ENCODE results near the gene TC2N. TPM values are rescaled to one million over a fixed set of nuclear protein-coding genes. Genes with fewer than 3 reads are reported as not detected.

The TC2N gene
- total RNA-seq, 1 donor from 2014 or later = 1.4 TPM

DNA sequence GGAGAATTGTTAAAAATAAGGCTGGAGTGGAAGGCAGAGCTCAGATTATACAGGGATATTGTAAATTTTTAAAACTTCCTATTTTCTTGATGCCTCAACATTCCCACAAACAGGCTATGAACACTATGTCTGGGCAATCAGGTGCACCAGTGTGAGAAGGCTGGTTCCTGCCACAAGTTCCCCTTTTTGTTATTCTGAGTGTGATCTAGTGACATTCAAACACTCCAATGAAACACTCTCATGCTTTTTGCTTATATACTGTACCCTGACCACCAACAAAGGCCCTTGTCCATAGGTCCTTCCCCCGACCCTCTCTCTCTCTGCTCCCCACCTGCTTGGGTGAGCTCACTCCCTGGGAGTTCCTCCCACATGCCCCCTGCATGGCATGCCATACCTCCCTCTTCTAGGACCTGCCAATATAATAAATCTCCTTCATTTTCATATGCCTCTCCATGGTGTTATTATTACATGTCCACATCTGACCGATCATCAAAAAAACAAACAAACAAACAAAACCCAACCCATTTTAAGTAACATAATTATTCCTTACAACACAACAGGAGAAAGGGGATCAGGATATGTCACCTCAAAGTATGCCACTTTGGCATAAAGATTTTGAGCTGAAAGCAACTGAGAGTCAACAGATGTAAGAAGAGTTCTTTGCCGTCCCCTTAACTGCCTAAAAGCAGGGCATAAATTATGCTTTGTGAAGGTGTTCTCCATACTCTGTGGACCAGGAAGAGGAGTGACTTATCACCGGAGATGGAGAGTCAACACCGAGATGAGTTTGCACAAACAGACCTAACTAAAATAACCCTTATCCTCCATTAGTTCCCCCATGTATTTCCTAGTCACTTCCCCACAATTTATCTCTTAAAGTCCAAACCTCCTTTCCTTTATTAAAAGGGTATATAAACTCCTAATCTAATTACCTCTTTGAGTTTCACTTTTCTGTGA is 92.9 kb downstream of the TC2N start:
- no peaks in the 10 kb centered on the region for H3K36me3 Mint-ChIP-seq (ENCODE audit: low read depth, unreplicated experiment)
- DNase-seq (ENCODE audit: low spot score) = no peak
- TF ChIP-seq, protein P1, sequence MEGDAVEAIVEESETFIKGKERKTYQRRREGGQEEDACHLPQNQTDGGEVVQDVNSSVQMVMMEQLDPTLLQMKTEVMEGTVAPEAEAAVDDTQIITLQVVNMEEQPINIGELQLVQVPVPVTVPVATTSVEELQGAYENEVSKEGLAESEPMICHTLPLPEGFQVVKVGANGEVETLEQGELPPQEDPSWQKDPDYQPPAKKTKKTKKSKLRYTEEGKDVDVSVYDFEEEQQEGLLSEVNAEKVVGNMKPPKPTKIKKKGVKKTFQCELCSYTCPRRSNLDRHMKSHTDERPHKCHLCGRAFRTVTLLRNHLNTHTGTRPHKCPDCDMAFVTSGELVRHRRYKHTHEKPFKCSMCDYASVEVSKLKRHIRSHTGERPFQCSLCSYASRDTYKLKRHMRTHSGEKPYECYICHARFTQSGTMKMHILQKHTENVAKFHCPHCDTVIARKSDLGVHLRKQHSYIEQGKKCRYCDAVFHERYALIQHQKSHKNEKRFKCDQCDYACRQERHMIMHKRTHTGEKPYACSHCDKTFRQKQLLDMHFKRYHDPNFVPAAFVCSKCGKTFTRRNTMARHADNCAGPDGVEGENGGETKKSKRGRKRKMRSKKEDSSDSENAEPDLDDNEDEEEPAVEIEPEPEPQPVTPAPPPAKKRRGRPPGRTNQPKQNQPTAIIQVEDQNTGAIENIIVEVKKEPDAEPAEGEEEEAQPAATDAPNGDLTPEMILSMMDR (IDR thresholded peaks at IDR 0.05; ENCODE audit: unreplicated experiment) = no peak
- no peaks in the 10 kb centered on the region for H3K27me3 Mint-ChIP-seq (ENCODE audit: unreplicated experiment)
- no peaks in the 10 kb centered on the region for H3K9me3 Mint-ChIP-seq (ENCODE audit: unreplicated experiment)
- peaks cover 10% of the 10 kb centered on the region for H3K4me1 Mint-ChIP-seq (ENCODE audit: unreplicated experiment)
- no peak overlapping the region for H3K4me3 Mint-ChIP-seq (ENCODE audit: unreplicated experiment)
- H3K27ac Mint-ChIP-seq (ENCODE audit: unreplicated experiment) = no peak overlapping the region

DNA sequence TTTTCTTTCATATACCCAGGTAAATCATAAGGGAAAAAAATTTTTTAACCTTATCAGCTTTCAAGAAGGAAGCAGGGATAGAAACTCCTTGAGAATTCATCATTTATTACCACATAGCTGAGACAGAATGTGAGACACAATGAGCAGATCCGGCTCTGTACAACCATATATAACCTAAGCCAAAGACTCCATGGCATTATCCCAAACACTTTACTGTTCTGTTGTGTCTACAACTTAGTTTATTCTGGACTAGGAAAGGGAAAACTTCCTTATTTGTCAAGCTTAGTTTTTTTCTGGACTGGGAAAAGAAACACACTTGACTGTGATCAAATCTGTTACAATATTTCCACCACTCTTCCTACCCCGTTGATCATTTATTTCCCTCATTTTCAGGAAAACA is 97.2 kb downstream of the TC2N start:
- H3K27me3 Mint-ChIP-seq (ENCODE audit: unreplicated experiment) = no peaks in the 10 kb centered on the region
- H3K4me1 Mint-ChIP-seq (ENCODE audit: unreplicated experiment) = peaks cover 10% of the 10 kb centered on the region
- H3K36me3 Mint-ChIP-seq (ENCODE audit: low read depth, unreplicated experiment) = no peaks in the 10 kb centered on the region
- DNase-seq (ENCODE audit: low spot score) = no peak
- H3K27ac Mint-ChIP-seq (ENCODE audit: unreplicated experiment) = no peak overlapping the region
- TF ChIP-seq, protein P1 (IDR thresholded peaks at IDR 0.05; ENCODE audit: unreplicated experiment) = no peak
- no peaks in the 10 kb centered on the region for H3K9me3 Mint-ChIP-seq (ENCODE audit: unreplicated experiment)
- H3K4me3 Mint-ChIP-seq (ENCODE audit: unreplicated experiment) = no peak overlapping the region

DNA sequence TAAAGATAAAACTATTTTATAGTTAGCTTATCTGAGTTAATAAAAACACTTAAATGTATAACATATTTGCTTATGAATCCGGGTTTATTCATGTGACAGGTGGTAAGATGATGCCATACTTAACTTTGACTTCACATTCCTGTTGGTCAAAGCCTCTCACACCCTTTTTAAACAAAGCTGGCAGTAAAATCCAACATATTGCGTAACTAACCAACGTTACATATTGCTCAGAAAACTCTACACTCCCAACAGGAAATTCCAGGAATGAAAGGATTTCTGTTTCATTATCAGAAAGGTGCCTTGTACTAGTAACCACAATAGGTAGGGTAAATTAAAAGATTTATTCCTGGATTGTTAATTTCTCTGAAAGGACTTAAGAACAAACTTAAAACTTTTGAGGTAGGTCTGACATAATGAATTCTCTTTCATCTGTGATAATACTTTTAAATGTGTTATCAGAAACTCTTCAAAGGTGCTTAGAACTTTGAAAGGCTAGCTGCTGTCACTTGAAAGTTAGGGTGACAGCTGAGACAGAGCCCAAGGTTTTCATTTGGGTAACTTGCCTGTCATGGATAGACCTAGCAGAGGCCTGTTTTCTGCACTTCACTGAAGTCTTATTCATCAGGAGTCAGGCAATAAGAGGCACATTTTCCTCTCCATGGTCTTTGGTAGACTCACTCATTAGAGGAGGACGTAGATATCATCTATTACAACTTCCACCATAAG is 111.6 kb downstream of the TC2N start:
- peaks cover 4% of the 10 kb centered on the region for H3K9me3 Mint-ChIP-seq (ENCODE audit: unreplicated experiment)
- H3K27ac Mint-ChIP-seq (ENCODE audit: unreplicated experiment) = no peak overlapping the region
- H3K27me3 Mint-ChIP-seq (ENCODE audit: unreplicated experiment) = peaks cover 3% of the 10 kb centered on the region
- H3K36me3 Mint-ChIP-seq (ENCODE audit: low read depth, unreplicated experiment) = peaks cover 5% of the 10 kb centered on the region
- H3K4me3 Mint-ChIP-seq (ENCODE audit: unreplicated experiment) = no peak overlapping the region
- DNase-seq (ENCODE audit: low spot score) = no peak
- TF ChIP-seq, protein P1 (IDR thresholded peaks at IDR 0.05; ENCODE audit: unreplicated experiment) = no peak
- peaks cover 13% of the 10 kb centered on the region for H3K4me1 Mint-ChIP-seq (ENCODE audit: unreplicated experiment)

DNA sequence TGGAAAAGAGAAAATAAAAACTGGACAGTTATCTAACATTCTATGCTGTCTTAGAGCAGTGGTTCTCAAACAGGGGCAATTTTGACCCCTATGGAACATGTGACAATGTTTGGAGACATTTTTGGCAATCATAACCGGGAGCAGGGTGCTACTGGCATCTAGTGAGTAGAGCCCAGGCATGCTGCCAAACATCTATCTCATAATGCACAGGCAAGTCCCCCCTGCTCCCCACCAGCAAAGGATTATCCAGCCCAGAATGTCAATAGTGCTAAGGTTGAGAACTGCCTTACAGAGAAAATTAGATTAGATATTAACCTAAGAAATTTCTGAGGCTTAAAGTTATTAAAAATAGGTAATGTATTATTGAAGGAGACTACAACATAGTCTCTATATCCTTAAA is 112.5 kb downstream of the TC2N start:
- H3K27me3 Mint-ChIP-seq (ENCODE audit: unreplicated experiment) = peaks cover 2% of the 10 kb centered on the region
- no peak overlapping the region for H3K27ac Mint-ChIP-seq (ENCODE audit: unreplicated experiment)
- no peaks in the 10 kb centered on the region for H3K36me3 Mint-ChIP-seq (ENCODE audit: low read depth, unreplicated experiment)
- TF ChIP-seq, protein P1 (IDR thresholded peaks at IDR 0.05; ENCODE audit: unreplicated experiment) = no peak
- no peak overlapping the region for H3K4me3 Mint-ChIP-seq (ENCODE audit: unreplicated experiment)
- DNase-seq (ENCODE audit: low spot score) = no peak
- peaks cover 4% of the 10 kb centered on the region for H3K9me3 Mint-ChIP-seq (ENCODE audit: unreplicated experiment)
- H3K4me1 Mint-ChIP-seq (ENCODE audit: unreplicated experiment) = peaks cover 13% of the 10 kb centered on the region

Data from endothelial cell (in vitro differentiated cells).